ENCODE data around the gene AARS1.
"Not testable (repeated sequence)": the region's sequence is repeated elsewhere in the genome, so short reads cannot be mapped to it uniquely, and the experiment has no call there.

AARS1 gene
- 66.0 to 298 (median 292) reads per million in 3 experiments for total RNA-seq

- peak; percentile 97 for DNase-seq
Observed at GRCh38 chr16:70289229-70290094, at the start of gene AARS1. Gene AARS1, minus strand, starts transcription at chr16:70289506. Its CDS starts 6,743 bp downstream, at chr16:70282763.

GRCh38 chr16:70337814-70338213 lies 48.5 kb upstream of the AARS1 start:
- no peak for DNase-seq

GRCh38 chr16:70332728-70333127 lies 43.4 kb upstream of the AARS1 start:
- not testable (repeated sequence) for DNase-seq

GRCh38 chr16:70331588-70332358 lies 42.5 kb upstream of the AARS1 start:
- no peak for DNase-seq

GRCh38 chr16:70331091-70331490 lies 41.8 kb upstream of the AARS1 start:
- no peak for DNase-seq

- DNase-seq, result no peak
Observed at GRCh38 chr16:70324998-70325747, 35.9 kb upstream of the AARS1 start.

GRCh38 chr16:70320121-70320520 lies 30.8 kb upstream of the AARS1 start:
- no peak for DNase-seq

- not testable (repeated sequence) for DNase-seq
Observed at GRCh38 chr16:70307726-70308125, 18.4 kb upstream of the AARS1 start.

GRCh38 chr16:70306880-70307279 lies 17.6 kb upstream of the AARS1 start:
- DNase-seq, result no peak

- no peak for DNase-seq
Observed at GRCh38 chr16:70304892-70305448, 15.7 kb upstream of the AARS1 start.

GRCh38 chr16:70302745-70303144 lies 13.4 kb upstream of the AARS1 start:
- no peak for DNase-seq

GRCh38 chr16:70301121-70301520 lies 11.8 kb upstream of the AARS1 start:
- no peak for DNase-seq

GRCh38 chr16:70298988-70299938 lies 10.0 kb upstream of the AARS1 start, which contains the start of gene DDX19B:
Gene DDX19B, plus strand, starts transcription at chr16:70299186. Its CDS starts 112 bp downstream, at chr16:70299298.
- DNase-seq, result peak; percentile 47

- no peak for DNase-seq
Observed at GRCh38 chr16:70295634-70296033, 6.3 kb upstream of the AARS1 start.

GRCh38 chr16:70294385-70295025 lies 5.2 kb upstream of the AARS1 start:
- no peak for DNase-seq

- DNase-seq, result not testable (repeated sequence)
Observed at GRCh38 chr16:70292148-70292547, 2.8 kb upstream of the AARS1 start.

GRCh38 chr16:70290949-70291519 lies 1.7 kb upstream of the AARS1 start:
- DNase-seq, result no peak

- DNase-seq, result not testable (repeated sequence)
Observed at GRCh38 chr16:70287304-70287971, 1.9 kb downstream of the AARS1 start.

- DNase-seq, result no peak
Observed at GRCh38 chr16:70276392-70276791, 12.9 kb downstream of the AARS1 start.

GRCh38 chr16:70271696-70272095 lies 17.6 kb downstream of the AARS1 start:
- no peak for DNase-seq

Measured in central memory CD4-positive, alpha-beta T cell (primary cell).